ENCODE measurements around the gene NMUR1.

GRCh38 chr2:231546014-231546715 is 15.9 kb upstream of the NMUR1 start:
- no peak for TF ChIP-seq CTCF (IDR thresholded peaks at IDR 0.05)
- no peak for TF ChIP-seq POLR2A (IDR thresholded peaks at IDR 0.05)

All from testis (tissue), 2 donors.